ENCODE data around the gene TRPM2. TPM values are rescaled to one million over a fixed set of nuclear protein-coding genes. Genes with fewer than 3 reads are reported as not detected.

Gene TRPM2
- total and polyA plus RNA-seq, 2 donors (not counting 1 experiment from before 2014, with no cell fraction given): not detected

- Histone ChIP-seq H3K27ac (ENCODE audit: insufficient read depth, low read length) (no peak overlapping the region), H3K27me3 (ENCODE audit: control insufficient read depth, insufficient read depth, low read length) (no peaks in the 10 kb centered on the region), H3K9me3 (ENCODE audit: control insufficient read depth, insufficient read depth, low read depth, low read length) (no peaks in the 10 kb centered on the region), H2AFZ (ENCODE audit: low read length) (no peak overlapping the region), H3K4me2 (ENCODE audit: extremely low read depth, insufficient read depth, low read length) (no peak overlapping the region), H3K4me1 (ENCODE audit: control insufficient read depth, extremely low read depth, insufficient read depth, low read length) (no peaks in the 10 kb centered on the region), H3K79me2 (ENCODE audit: control insufficient read depth, insufficient read depth, low read length) (no peaks in the 10 kb centered on the region), H3K4me3 (replicated peaks in 1 of 4; ENCODE audit: control extremely low read depth in 1 of 4, insufficient read depth in 1 of 4, low read depth in 3 of 4, low read length in 4 of 4) (no peak overlapping the region), H3K36me3 (ENCODE audit: control insufficient read depth, insufficient read depth, low read length) (no peaks in the 10 kb centered on the region), H4K20me1 (ENCODE audit: control insufficient read depth, extremely low read depth, insufficient read depth, low read length) (no peaks in the 10 kb centered on the region), H3K9ac (ENCODE audit: insufficient read depth, low read length) (no peak overlapping the region)
- no peak for TF ChIP-seq CTCF (conservative IDR thresholded peaks at IDR 0.05 in 1 of 2, IDR thresholded peaks at IDR 0.05 in 1 of 2; ENCODE audit: low read depth in 1 of 2, low read length in 2 of 2)
- no peak for TF ChIP-seq EZH2 (IDR thresholded peaks at IDR 0.05; ENCODE audit: low read length, missing control alignments)
- DNase-seq (ENCODE audit: low read depth in 2 of 2): no peak
Observed at GRCh38 chr21:44356636-44357035, 3.2 kb downstream of the TRPM2 start.

GRCh38 chr21:44357064-44357837 lies 3.8 kb downstream of the TRPM2 start:
- H3K27me3 ChIP-seq (ENCODE audit: control insufficient read depth, insufficient read depth, low read length): no peaks in the 10 kb centered on the region
- H3K27ac ChIP-seq (ENCODE audit: insufficient read depth, low read length): no peak overlapping the region
- H3K9me3 ChIP-seq (ENCODE audit: control insufficient read depth, insufficient read depth, low read depth, low read length): no peaks in the 10 kb centered on the region
- no peak for TF ChIP-seq EZH2 (IDR thresholded peaks at IDR 0.05; ENCODE audit: low read length, missing control alignments)
- H4K20me1 ChIP-seq (ENCODE audit: control insufficient read depth, extremely low read depth, insufficient read depth, low read length): no peaks in the 10 kb centered on the region
- no peak for DNase-seq (ENCODE audit: low read depth in 2 of 2)
- no peak overlapping the region for H3K4me2 ChIP-seq (ENCODE audit: extremely low read depth, insufficient read depth, low read length)
- H2AFZ ChIP-seq (ENCODE audit: low read length): no peak overlapping the region
- H3K4me1 ChIP-seq (ENCODE audit: control insufficient read depth, extremely low read depth, insufficient read depth, low read length): no peaks in the 10 kb centered on the region
- H3K9ac ChIP-seq (ENCODE audit: insufficient read depth, low read length): no peak overlapping the region
- no peak overlapping the region for H3K4me3 ChIP-seq (replicated peaks in 1 of 4; ENCODE audit: control extremely low read depth in 1 of 4, insufficient read depth in 1 of 4, low read depth in 3 of 4, low read length in 4 of 4)
- no peaks in the 10 kb centered on the region for H3K36me3 ChIP-seq (ENCODE audit: control insufficient read depth, insufficient read depth, low read length)
- H3K79me2 ChIP-seq (ENCODE audit: control insufficient read depth, insufficient read depth, low read length): no peaks in the 10 kb centered on the region

- H3K79me2 ChIP-seq (ENCODE audit: control insufficient read depth, insufficient read depth, low read length): no peaks in the 10 kb centered on the region
- H3K36me3 ChIP-seq (ENCODE audit: control insufficient read depth, insufficient read depth, low read length): no peaks in the 10 kb centered on the region
- TF ChIP-seq EZH2 (IDR thresholded peaks at IDR 0.05; ENCODE audit: low read length, missing control alignments): no peak
- no peak for TF ChIP-seq CTCF (conservative IDR thresholded peaks at IDR 0.05 in 1 of 2, IDR thresholded peaks at IDR 0.05 in 1 of 2; ENCODE audit: low read depth in 1 of 2, low read length in 2 of 2)
- H3K9ac ChIP-seq (ENCODE audit: insufficient read depth, low read length): no peak overlapping the region
- H3K4me2 ChIP-seq (ENCODE audit: extremely low read depth, insufficient read depth, low read length): no peak overlapping the region
- no peaks in the 10 kb centered on the region for H3K9me3 ChIP-seq (ENCODE audit: control insufficient read depth, insufficient read depth, low read depth, low read length)
- H3K4me3 ChIP-seq (replicated peaks in 1 of 4; ENCODE audit: control extremely low read depth in 1 of 4, insufficient read depth in 1 of 4, low read depth in 3 of 4, low read length in 4 of 4): no peak overlapping the region
- DNase-seq (ENCODE audit: low read depth in 2 of 2): no peak
- H2AFZ ChIP-seq (ENCODE audit: low read length): no peak overlapping the region
- no peaks in the 10 kb centered on the region for H3K4me1 ChIP-seq (ENCODE audit: control insufficient read depth, extremely low read depth, insufficient read depth, low read length)
- H3K27me3 ChIP-seq (ENCODE audit: control insufficient read depth, insufficient read depth, low read length): no peaks in the 10 kb centered on the region
- no peak overlapping the region for H3K27ac ChIP-seq (ENCODE audit: insufficient read depth, low read length)
- no peaks in the 10 kb centered on the region for H4K20me1 ChIP-seq (ENCODE audit: control insufficient read depth, extremely low read depth, insufficient read depth, low read length)
Observed at GRCh38 chr21:44359396-44359795, 6.0 kb downstream of the TRPM2 start.
